Colon (tissue), 2 donors: ENCODE measurements around the gene SSX2B.
"Not testable (repeated sequence)": the region's sequence is repeated elsewhere in the genome, so short reads cannot be mapped to it uniquely, and the experiment has no call there.

Experiments used
- FAIRE-seq: peaks from 2 replicates; lab custom pipeline; 2012; peaks lifted over from hg19 to GRCh38; lab: Jason Lieb, UNC
- donor health status: control.
- donor health status: control.

SSX2B gene, protein sequence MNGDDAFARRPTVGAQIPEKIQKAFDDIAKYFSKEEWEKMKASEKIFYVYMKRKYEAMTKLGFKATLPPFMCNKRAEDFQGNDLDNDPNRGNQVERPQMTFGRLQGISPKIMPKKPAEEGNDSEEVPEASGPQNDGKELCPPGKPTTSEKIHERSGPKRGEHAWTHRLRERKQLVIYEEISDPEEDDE

DNA sequence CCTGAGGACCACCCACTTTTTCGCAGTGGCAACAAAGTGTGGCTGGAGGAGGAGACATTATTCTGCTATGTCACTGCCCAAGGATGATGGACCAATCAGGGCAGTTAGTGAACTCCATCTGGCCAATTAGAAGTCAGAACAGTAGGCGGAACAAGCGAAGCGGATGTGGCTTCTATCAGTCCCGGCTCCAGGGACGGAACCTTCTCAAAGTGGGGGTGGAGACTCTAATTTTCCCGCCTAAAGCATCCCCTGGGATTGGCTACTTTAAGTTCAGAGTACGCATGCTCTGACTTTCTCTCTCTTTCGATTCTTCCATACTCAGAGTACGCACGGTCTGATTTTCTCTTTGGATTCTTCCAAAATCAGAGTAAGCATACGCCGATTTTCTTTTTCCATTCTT lies at the start of gene SSX2B:
TSS of gene SSX2B (plus strand) at position 301 of the 400 bp plus-strand sequence. CDS start 1,429 bp downstream, outside the sequence.
- FAIRE-seq: not testable (repeated sequence)

DNA sequence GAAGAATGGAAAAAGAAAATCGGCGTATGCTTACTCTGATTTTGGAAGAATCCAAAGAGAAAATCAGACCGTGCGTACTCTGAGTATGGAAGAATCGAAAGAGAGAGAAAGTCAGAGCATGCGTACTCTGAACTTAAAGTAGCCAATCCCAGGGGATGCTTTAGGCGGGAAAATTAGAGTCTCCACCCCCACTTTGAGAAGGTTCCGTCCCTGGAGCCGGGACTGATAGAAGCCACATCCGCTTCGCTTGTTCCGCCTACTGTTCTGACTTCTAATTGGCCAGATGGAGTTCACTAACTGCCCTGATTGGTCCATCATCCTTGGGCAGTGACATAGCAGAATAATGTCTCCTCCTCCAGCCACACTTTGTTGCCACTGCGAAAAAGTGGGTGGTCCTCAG lies 44.0 kb upstream of the SSX2B start, which contains the start of gene SSX2:
TSS of gene SSX2 (minus strand) at position 101 of the 400 bp plus-strand sequence. CDS start 1,429 bp downstream, outside the sequence.
- FAIRE-seq: not testable (repeated sequence)

DNA sequence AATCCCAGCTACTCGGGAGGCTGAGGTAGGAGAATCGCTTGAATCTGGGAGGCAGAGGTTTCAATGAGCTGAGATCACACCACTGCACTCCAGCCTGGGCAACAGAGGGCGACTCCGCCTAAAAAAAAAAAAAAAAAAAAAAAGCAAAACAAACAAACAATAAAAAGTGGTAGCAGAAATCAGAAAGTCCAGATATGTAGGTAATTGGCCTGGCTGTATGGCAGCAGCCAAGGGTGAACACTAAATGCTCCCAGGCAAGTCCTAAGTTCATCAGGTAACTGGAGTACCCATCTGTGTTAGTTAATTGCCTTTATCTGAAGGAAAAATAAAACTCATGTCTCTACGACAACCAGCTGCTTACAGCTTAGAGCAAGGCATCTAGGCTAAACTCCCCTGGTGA lies 14.9 kb downstream of the SSX2B start:
- FAIRE-seq: not testable (repeated sequence)

DNA sequence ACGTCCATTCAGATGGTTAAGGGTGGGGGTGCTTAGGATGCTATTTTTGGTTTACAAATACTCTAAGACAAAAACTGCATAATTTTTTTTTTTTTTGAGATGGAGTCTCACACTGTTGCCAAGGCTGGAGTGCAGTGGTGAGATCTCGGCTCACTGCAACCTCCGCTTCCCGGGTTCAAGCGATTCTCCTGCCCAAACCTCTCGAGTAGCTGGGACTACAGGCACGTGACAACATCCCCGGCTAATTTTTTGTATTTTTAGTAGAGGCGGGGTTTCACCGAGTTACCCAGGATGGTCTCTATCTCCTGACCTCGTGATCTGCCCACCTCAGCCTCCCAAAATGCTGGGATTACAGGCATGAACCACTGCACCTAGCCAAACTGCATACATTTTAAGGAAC lies 22.5 kb downstream of the SSX2B start:
- not testable (repeated sequence) for FAIRE-seq

DNA sequence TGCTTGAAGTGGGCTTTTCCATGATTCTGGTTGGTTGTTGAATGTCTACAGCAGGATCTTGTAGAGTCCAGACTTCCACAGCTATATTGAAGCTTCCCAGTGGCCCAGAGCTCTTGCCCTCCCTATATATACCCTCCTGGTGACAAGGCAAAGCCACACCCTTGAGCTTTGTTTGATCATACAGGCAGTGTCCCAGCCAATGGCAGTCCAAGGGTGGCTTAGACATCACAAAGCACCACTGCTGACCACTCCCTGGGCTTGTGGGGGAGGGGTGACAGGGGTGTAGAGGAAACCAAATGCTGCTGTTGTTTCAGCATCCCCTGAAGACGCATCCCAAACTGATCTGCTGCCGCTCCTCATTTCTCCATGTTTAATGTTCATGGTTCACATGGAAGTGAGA lies 46.3 kb downstream of the SSX2B start, which contains the start of gene SPANXN5:
TSS of gene SPANXN5 (minus strand) at position 101 of the 400 bp plus-strand sequence. CDS start at position 22, 79 bp downstream.
- FAIRE-seq: not testable (repeated sequence)

DNA sequence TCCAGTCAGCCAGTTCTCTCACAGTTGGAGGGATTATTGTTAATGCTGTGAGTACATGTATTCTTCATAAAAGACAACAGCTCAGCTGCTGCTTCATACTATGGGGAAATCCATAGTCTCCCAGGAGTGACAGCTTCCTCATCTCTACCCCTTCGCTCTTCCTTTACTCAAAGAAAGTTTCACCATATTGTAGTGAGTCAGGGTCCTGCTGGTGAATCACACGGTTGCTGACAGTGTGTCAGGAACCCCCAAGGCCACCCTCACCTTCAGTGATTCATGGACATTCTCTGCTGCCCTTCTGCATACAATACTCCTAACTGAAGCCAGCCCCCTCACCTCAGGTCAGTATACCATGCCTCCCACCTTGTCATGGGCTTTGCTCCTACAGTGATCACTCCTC lies 53.8 kb downstream of the SSX2B start:
- FAIRE-seq: not testable (repeated sequence)
